Stimulated activated naive CD8-positive, alpha-beta T cell treated with anti-CD3 and anti-CD28 coated beads, Interleukin-15, Interleukin-2, amounts not matched to agents 100 ng/mL and 50 ng/mL, for 24 hours (primary cell): ENCODE measurements around the gene STYK1.
A peak's percentile ranks its signal among the peaks of the same experiment; 100 is the strongest.
"Not testable (repeated sequence)": the region's sequence is repeated elsewhere in the genome, so short reads cannot be mapped to it uniquely, and the experiment has no call there.

Experiments used
- H3K27ac Mint-ChIP-seq: one replicate; pipeline ENCODE4 v1.8.0; 2021; ENCODE audit warnings: mild to moderate bottlenecking, mixed read lengths
- H3K27me3 Mint-ChIP-seq: one replicate; pipeline ENCODE4 v1.8.0; 2021; ENCODE audit warnings: mixed read lengths
- H3K36me3 Mint-ChIP-seq: one replicate; pipeline ENCODE4 v1.8.0; 2021; ENCODE audit warnings: low read depth, mixed read lengths
- H3K4me1 Mint-ChIP-seq: one replicate; pipeline ENCODE4 v1.8.0; 2021; ENCODE audit warnings: low read depth, mixed read lengths
- H3K4me3 Mint-ChIP-seq: one replicate; pipeline ENCODE4 v1.8.0; 2021; ENCODE audit warnings: mild to moderate bottlenecking, mixed read lengths
- H3K9me3 Mint-ChIP-seq: one replicate; pipeline ENCODE4 v1.8.0; 2021; ENCODE audit warnings: mixed read lengths

STYK1 gene

DNA sequence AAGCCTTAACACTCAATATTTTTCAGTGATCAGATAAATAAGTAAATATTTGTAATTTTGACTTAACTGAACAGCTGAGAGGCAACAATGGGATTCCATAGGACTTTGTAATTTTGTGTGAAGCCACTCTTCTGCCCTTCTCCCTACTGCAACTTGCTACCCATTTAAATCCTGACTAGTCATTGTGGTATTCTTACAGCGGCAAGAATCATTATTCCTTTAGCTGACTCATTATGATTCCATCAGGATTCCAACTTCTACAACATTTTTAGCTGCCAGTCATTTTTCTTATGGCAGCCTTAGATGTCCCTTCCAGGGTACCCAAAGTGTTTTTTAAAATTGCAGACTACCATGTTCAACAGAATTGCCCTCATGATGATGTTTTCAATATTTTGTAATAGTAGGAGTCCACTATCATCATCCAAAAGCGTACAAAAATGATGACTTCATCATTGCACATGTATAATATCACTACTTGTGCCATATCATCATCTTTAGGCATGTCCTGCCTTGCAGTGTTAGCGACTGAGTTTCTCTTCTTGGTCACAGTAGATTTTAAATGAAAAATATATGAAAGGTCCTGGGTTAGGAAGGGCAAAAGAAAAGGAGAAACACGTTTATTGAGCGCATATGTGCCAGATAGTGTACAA, 55.4 kb downstream of the STYK1 start:
- Mint-ChIP-seq H3K36me3 (peaks cover under 1% of the 10 kb centered on the region), H3K9me3 (no peaks in the 10 kb centered on the region), H3K4me3 (no peak overlapping the region), H3K27me3 (peaks cover 10% of the 10 kb centered on the region), H3K27ac (no peak overlapping the region), H3K4me1 (peaks cover 10% of the 10 kb centered on the region)

DNA sequence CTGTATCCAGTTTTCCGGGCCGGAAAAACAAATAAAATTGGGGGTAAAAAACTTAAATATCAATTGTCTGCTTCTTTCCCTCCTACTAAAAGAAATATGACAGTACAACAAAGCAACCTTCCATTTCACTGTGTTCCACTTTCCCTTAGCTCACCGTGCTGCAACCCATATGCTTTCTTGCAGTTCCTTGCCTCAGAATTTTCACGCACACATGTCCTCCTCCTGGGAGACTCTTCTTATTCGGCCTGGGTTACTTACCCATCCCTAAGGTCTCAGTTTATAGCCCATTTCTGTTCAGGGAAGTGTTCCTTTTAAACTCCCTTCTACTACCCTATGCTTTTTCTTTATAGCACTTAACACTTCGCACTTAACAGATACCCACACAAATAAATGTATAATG, 56.0 kb downstream of the STYK1 start:
- peaks cover 10% of the 10 kb centered on the region for H3K27me3 Mint-ChIP-seq
- H3K36me3 Mint-ChIP-seq: peaks cover 6% of the 10 kb centered on the region
- no peaks in the 10 kb centered on the region for H3K9me3 Mint-ChIP-seq
- no peak overlapping the region for H3K27ac Mint-ChIP-seq
- no peak overlapping the region for H3K4me3 Mint-ChIP-seq
- H3K4me1 Mint-ChIP-seq: peaks cover 15% of the 10 kb centered on the region

DNA sequence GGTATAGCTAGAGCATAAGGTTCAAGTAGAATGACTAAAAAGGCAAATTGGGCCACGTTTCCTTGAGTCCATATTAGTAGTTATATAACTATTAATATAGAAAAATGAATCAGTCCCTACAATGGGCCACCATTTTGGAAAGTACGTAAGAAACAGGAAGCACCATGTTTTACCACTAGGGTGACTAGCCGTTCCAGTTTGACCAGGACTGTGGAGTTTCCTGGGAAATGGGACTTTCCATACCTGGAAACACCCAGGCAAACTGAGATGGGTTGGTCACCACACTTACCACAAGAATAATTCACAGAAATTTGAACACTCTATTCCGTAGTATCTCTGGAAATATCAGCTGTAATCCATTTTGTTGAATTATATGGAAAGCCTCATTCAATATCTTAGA, 58.3 kb downstream of the STYK1 start:
- Mint-ChIP-seq H3K36me3 (peaks cover 25% of the 10 kb centered on the region), H3K4me3 (peak overlapping the region; percentile 30), H3K4me1 (peaks cover 37% of the 10 kb centered on the region), H3K9me3 (no peaks in the 10 kb centered on the region), H3K27ac (no peak overlapping the region), H3K27me3 (peaks cover 10% of the 10 kb centered on the region)

DNA sequence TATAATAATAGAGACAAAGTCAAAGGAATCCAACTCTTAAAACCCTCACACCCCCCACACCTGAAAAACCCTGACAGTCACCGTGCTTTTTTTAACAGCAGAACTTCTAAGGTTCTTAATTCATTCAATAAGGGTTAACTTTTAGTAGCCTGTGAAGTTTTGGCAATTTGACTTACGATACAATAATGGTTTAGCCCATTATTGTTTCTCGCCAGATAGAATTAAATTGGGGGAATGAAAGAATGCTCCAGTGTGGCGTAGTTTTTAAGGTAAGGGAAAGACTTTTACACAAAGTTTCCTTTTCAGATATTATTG, 59.8 kb downstream of the STYK1 start:
- no peaks in the 10 kb centered on the region for H3K9me3 Mint-ChIP-seq
- peaks cover 40% of the 10 kb centered on the region for H3K36me3 Mint-ChIP-seq
- H3K27ac Mint-ChIP-seq: peak overlapping the region; percentile 99

DNA sequence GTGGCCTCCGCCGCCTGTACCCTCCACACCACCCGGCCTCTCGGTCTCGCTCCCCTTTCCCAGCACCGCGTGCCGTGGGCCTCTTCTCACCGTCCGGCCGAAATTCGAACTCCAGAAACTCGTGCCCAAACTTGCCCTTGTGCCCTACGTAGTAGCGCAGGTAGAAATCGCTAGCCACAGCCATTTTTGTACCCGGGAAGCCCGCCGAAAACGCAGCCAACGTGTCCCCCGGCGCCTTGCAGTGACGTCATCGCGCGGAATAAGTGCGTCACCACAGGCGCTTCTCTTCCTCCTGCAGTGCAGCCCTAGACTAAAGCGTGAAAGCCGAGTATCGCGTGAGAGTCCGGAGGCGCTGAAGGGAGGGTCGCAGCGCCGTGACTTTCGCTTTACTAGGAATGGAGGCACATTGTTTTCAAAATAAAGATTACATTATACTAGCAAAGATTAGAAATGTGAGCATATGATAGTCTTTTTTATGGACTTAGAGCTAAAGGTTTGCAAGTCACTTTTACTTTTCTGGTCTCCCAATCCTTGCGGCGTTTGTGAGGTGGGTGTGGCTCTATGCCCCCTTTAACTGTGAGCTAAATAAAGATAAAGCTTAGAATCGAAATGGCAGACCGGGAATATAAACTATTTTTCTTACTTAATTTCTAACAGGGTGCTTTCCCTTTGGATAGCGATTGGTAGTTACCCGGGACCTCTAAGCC, 60.4 kb downstream of the STYK1 start, which contains the start of gene MAGOHB:
Gene MAGOHB (minus strand): TSS at position 261 of the 707 bp plus-strand sequence. CDS start 77 bp downstream, at position 184.
- Mint-ChIP-seq H3K27me3 (no peaks in the 10 kb centered on the region), H3K36me3 (peaks cover 45% of the 10 kb centered on the region), H3K4me1 (peaks cover 42% of the 10 kb centered on the region), H3K4me3 (peak within 1 kb of the TSS; percentile 98), H3K27ac (peak within 1 kb of the TSS; percentile 99), H3K9me3 (no peaks in the 10 kb centered on the region)

More for the DNA sequence above, 59.8 kb downstream of the STYK1 start:
- H3K4me1 Mint-ChIP-seq: peaks cover 42% of the 10 kb centered on the region
- H3K27me3 Mint-ChIP-seq: no peaks in the 10 kb centered on the region
- peak overlapping the region; percentile 98 for H3K4me3 Mint-ChIP-seq

DNA sequence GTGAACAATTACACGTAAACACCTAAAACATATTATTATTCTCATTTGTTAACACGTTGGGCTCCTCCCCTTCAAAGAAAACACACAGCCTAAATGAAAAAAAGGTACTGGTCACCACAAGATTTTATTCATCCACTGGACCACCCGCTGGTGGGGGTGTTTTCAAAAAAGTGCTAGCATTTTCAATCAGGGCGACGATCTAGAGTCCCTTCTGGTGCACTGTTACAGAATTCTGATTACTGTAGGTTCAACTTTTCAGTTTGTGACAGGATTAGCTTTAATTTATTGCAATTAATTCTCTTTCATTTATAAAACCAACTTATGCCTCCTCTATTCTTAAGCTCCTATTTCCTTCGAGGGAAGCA, 60.9 kb downstream of the STYK1 start:
- H3K4me3 Mint-ChIP-seq: peak overlapping the region; percentile 98
- H3K9me3 Mint-ChIP-seq: no peaks in the 10 kb centered on the region
- H3K4me1 Mint-ChIP-seq: peaks cover 42% of the 10 kb centered on the region
- peaks cover 50% of the 10 kb centered on the region for H3K36me3 Mint-ChIP-seq
- H3K27me3 Mint-ChIP-seq: no peaks in the 10 kb centered on the region
- H3K27ac Mint-ChIP-seq: peak overlapping the region; percentile 99

DNA sequence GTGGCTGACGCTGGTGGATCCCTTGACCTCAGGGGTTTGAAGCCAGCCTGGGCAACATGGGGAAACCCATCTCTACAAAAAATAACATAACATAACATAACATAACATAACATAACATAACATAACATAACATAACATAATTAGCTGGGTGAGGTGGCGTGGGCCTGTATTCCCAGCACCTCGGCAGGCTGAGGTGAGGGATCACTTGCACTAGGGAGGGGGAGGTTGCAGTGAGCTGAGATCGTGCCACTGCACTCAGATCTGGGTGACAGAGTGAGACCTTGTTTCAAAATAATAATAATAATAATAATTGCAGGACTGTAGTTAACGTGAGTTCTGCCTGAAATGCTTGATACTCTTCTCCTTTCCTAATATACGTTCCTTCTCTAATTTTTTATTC, 61.7 kb downstream of the STYK1 start:
- peak overlapping the region; percentile 98 for H3K4me3 Mint-ChIP-seq
- H3K27me3 Mint-ChIP-seq: no peaks in the 10 kb centered on the region
- H3K36me3 Mint-ChIP-seq: peaks cover 59% of the 10 kb centered on the region
- peaks cover 42% of the 10 kb centered on the region for H3K4me1 Mint-ChIP-seq
- no peaks in the 10 kb centered on the region for H3K9me3 Mint-ChIP-seq
- H3K27ac Mint-ChIP-seq: peak overlapping the region; percentile 99

DNA sequence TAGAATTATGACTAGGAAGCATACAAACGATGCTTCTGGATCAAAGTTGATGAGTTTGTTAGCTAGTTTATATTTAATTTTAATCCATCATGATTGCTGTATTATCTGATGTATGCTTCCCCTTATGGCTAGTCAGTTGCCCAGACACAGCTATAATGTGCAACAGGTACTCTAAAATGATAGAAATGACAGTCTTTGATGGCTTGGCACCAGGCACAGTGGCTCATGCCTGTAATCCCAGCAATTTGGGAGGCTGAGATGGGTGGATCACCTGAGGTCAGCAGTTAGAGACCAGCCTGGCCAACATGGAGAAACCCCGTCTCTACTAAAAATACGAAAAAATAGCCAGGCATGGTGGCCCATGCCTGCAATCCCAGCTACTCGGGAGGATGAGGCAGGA, 62.6 kb downstream of the STYK1 start:
- peak overlapping the region; percentile 98 for H3K4me3 Mint-ChIP-seq
- H3K36me3 Mint-ChIP-seq: peaks cover 64% of the 10 kb centered on the region
- not testable (repeated sequence) for H3K27me3 Mint-ChIP-seq, H3K9me3 Mint-ChIP-seq, H3K27ac Mint-ChIP-seq
- peaks cover 42% of the 10 kb centered on the region for H3K4me1 Mint-ChIP-seq

DNA sequence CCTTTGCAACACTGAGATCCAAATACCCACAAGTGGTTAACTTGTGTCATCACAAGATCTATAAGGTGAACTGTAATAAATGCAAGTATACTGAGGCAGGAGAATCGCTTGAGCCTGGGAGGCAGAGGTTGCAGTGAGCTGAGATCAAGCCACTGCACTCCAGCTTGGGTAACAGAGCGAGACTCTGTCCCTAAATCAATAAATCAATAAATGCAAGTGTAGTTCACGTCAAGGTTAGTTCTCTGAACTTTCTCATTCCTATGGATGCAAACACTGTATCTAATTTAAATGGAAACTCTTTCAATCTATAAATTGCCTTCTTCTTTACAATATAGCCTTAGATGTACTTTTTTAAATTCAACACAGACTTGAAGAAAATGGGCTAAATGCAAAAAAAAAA, 63.7 kb downstream of the STYK1 start:
- Mint-ChIP-seq H3K36me3 (peaks cover 72% of the 10 kb centered on the region), H3K27me3 (no peaks in the 10 kb centered on the region), H3K27ac (no peak overlapping the region), H3K4me3 (no peak overlapping the region), H3K4me1 (peaks cover 40% of the 10 kb centered on the region), H3K9me3 (no peaks in the 10 kb centered on the region)

DNA sequence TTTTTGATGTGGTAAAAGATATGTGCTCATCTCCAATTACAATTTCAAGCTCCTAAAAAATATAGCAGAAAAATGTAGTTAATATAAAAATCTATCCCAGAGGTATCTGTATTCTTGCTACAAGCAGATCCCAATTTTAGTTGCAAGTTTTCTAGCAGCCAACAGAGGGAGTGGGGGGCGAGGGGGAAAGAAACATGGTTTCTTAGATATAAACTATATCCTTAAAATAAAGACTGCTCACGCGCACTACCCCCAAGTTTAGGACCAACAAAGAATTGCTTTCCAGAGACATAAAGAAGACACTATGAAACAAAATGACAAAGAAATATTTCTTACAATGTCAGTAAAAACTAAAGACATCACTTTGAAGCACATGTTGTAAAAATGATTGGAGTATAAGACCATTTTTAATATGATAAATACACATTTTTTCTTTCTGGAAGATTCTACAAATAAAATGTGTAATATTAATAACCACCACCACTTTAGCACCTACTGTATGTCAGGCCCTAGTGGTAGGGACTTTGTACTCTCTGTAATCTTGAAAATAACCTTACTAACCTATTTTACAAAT, 65.9 kb downstream of the STYK1 start:
- Mint-ChIP-seq H3K4me1 (peaks cover 37% of the 10 kb centered on the region), H3K36me3 (peaks cover 86% of the 10 kb centered on the region), H3K27ac (no peak overlapping the region), H3K4me3 (no peak overlapping the region), H3K27me3 (no peaks in the 10 kb centered on the region), H3K9me3 (no peaks in the 10 kb centered on the region)

DNA sequence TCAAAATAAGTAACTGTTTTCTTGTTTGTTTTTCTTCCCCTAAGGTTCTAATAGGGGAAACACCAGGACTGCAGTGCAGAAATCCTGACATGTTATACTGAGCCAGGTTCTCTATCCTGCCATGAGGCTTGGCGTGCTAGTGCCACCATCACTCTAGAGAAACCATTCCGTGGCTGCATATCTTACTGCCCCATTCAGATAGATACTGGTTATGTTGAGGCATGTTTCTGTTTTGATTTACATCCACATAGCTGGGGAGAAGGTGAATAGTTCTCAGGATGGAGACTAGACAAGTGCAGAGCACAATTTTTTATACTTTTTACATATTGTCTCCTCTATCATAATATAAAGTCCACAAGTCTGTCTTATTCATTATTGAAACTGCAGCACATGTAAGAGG, 72.0 kb downstream of the STYK1 start:
- no peak overlapping the region for H3K27ac Mint-ChIP-seq
- peaks cover 58% of the 10 kb centered on the region for H3K36me3 Mint-ChIP-seq
- no peak overlapping the region for H3K4me3 Mint-ChIP-seq
- no peaks in the 10 kb centered on the region for H3K27me3 Mint-ChIP-seq
- peaks cover 17% of the 10 kb centered on the region for H3K4me1 Mint-ChIP-seq
- H3K9me3 Mint-ChIP-seq: no peaks in the 10 kb centered on the region

DNA sequence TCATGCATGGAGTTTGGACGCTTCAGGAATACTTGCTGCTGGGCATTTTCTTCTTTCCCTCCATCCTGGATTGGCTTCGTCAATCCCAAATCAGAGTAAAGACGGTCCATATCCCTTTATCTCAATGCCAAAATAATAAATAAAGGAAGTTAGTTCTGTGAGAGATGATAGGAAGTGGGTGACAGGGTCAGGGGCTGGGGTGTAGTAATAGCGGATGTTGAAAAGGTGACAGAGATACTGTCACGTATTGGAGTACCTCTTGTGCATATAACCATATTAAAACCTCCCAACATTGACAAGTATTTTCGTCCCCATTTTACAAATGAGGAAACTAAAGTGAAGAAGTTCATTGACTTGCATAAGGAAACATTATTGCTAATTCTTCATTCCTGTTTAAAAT, 72.9 kb downstream of the STYK1 start:
- Mint-ChIP-seq H3K27me3 (no peaks in the 10 kb centered on the region), H3K4me3 (no peak overlapping the region), H3K9me3 (no peaks in the 10 kb centered on the region), H3K36me3 (peaks cover 62% of the 10 kb centered on the region), H3K4me1 (peaks cover 17% of the 10 kb centered on the region), H3K27ac (no peak overlapping the region)

DNA sequence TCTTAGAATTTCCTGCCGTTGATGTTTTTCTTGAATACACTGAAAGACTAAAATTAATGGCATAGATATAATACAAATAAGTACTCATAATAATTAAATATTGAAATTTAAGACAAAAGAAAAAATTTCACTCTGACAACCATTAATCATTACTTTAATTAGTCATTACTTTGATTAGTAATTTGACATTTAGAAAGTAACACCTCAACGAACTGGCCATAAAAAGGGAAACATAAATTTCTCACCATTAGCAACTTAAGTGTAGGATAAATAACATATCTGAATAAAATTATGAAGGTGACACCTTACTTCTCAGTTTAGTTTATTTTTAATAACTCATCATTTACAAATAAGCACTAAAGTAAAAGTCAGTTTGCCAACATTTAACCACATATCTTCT, 78.0 kb downstream of the STYK1 start:
- Mint-ChIP-seq H3K4me3 (no peak overlapping the region), H3K4me1 (no peaks in the 10 kb centered on the region), H3K9me3 (no peaks in the 10 kb centered on the region), H3K27ac (no peak overlapping the region), H3K27me3 (no peaks in the 10 kb centered on the region), H3K36me3 (peaks cover 61% of the 10 kb centered on the region)

DNA sequence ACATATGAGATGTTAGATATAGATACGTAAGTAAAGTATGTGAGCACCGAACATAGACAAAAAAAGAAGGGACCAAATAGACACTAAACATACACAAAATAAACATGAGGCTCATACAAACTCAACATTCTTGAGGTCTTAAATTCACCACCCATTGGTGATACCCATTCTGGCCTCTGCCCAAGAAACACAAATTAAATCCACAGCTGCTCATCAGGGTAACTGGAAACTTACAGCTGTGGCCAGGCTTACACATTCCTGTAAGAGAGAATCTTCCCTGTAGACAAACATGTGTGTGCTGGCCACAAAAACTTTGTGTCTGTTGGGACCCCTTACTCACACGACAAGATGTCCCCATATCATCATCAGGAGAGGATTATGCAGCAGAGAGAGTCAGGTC, 82.9 kb downstream of the STYK1 start:
- H3K36me3 Mint-ChIP-seq: peaks cover 66% of the 10 kb centered on the region
- H3K4me3 Mint-ChIP-seq: no peak overlapping the region
- no peaks in the 10 kb centered on the region for H3K9me3 Mint-ChIP-seq
- no peak overlapping the region for H3K27ac Mint-ChIP-seq
- no peaks in the 10 kb centered on the region for H3K27me3 Mint-ChIP-seq
- H3K4me1 Mint-ChIP-seq: no peaks in the 10 kb centered on the region

DNA sequence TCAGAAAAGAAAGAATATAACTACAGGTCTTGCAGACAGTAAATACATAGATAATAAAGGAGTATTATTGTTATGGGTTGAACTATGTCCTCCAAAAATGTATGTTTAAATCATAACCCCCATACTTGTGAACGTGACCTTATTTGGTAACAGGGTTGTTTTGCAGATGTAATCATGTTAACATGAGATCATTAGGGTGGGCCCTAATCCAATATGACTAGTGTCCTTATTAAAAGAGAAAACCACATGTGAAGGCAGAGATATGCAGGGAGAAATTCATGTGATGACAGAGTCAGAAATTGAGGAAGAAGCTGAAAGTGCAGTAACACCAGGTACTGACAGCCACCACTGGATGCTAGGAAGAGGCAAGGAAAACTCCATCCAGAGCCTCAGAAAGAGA, 89.4 kb downstream of the STYK1 start:
- no peaks in the 10 kb centered on the region for H3K27me3 Mint-ChIP-seq
- H3K4me1 Mint-ChIP-seq: no peaks in the 10 kb centered on the region
- no peak overlapping the region for H3K27ac Mint-ChIP-seq
- H3K4me3 Mint-ChIP-seq: no peak overlapping the region
- H3K36me3 Mint-ChIP-seq: peaks cover 65% of the 10 kb centered on the region
- H3K9me3 Mint-ChIP-seq: no peaks in the 10 kb centered on the region
